HG02588 (cell line): ENCODE results near the gene ADAMTS7.
"Not testable (repeated sequence)": the region's sequence is repeated elsewhere in the genome, so short reads cannot be mapped to it uniquely, and the experiment has no call there.

ENCODE experiments used
- ATAC-seq: cut with Tn5 transposase; IDR thresholded peaks from one replicate; pipeline ENCODE4 v1.9.1; 2021; ENCODE audit warnings: mild to moderate bottlenecking, moderate library complexity; ENCODE audit not compliant: unreplicated experiment

The ADAMTS7 gene

GRCh38 chr15:78766041-78766440, 45.2 kb downstream of the ADAMTS7 start:
- no peak for ATAC-seq

- not testable (repeated sequence) for ATAC-seq
These were observed 46.0 kb downstream of the ADAMTS7 start for GRCh38 chr15:78765154-78765860.

GRCh38 chr15:78764340-78765153, 46.7 kb downstream of the ADAMTS7 start:
- not testable (repeated sequence) for ATAC-seq

GRCh38 chr15:78763796-78764241, 47.4 kb downstream of the ADAMTS7 start:
- ATAC-seq, result no peak

- no peak for ATAC-seq
These were observed 48.1 kb downstream of the ADAMTS7 start for GRCh38 chr15:78762985-78763795.

GRCh38 chr15:78762386-78762961, 48.8 kb downstream of the ADAMTS7 start:
- not testable (repeated sequence) for ATAC-seq

- ATAC-seq, result no peak
These were observed 49.3 kb downstream of the ADAMTS7 start for GRCh38 chr15:78761891-78762385.

- peak; percentile 30 for ATAC-seq
These were observed 49.8 kb downstream of the ADAMTS7 start for GRCh38 chr15:78761475-78761874.

- no peak for ATAC-seq
These were observed 50.2 kb downstream of the ADAMTS7 start for GRCh38 chr15:78761020-78761419.

GRCh38 chr15:78760091-78760882, 51.0 kb downstream of the ADAMTS7 start:
- ATAC-seq, result not testable (repeated sequence)

GRCh38 chr15:78759361-78759998, 51.8 kb downstream of the ADAMTS7 start:
- ATAC-seq, result not testable (repeated sequence)

- not testable (repeated sequence) for ATAC-seq
These were observed 52.6 kb downstream of the ADAMTS7 start for GRCh38 chr15:78758486-78759200.

GRCh38 chr15:78758084-78758483, 53.2 kb downstream of the ADAMTS7 start:
- ATAC-seq, result not testable (repeated sequence)

- ATAC-seq, result no peak
These were observed 53.7 kb downstream of the ADAMTS7 start for GRCh38 chr15:78757636-78757905.

GRCh38 chr15:78756781-78757635, 54.3 kb downstream of the ADAMTS7 start:
- peak; percentile 59 for ATAC-seq

GRCh38 chr15:78755900-78756591, 55.2 kb downstream of the ADAMTS7 start:
- ATAC-seq, result not testable (repeated sequence)

GRCh38 chr15:78754637-78755280, 56.5 kb downstream of the ADAMTS7 start:
- not testable (repeated sequence) for ATAC-seq
